ENCODE measurements around the gene SPPL3.

SPPL3 gene

DNA sequence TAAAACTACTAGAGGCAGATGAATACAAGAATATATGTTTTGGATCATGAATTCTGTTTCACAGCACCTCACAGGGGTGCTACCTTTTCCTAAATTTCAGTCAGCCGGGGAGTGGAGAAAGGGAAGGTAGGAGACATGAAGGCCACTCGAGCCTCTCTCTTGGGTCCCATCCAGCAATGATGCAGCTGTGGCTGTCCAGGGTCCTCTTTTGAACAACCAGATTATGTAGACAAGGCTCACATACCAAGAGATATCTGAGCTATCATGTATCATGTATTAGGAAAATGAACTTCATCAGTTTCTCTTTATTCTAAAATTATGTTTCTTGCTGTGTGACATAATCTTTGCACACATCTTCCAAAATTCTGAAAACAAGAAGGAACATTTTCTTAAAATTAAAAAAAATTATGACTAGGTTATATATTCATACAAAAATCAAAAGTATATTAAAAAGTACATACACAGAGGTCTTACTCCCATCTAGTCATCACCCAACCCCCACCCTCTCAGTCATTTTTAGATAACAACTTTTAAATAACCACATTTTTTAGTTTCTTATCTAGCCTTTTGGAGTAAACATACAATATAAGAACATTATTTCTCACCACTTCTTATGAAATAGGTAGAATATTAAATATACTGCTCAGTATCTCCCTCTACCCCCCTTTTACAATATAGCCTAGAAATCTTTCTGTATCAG is 89.8 kb downstream of the SPPL3 start:
- no peaks in the 10 kb centered on the region for H3K9me3 ChIP-seq (ENCODE audit: control insufficient read depth, insufficient read depth, low read length)
- H3K27ac ChIP-seq (ENCODE audit: low read depth, low read length), result no peak overlapping the region
- no peaks in the 10 kb centered on the region for H3K27me3 ChIP-seq (ENCODE audit: control insufficient read depth, low read length)
- no peak for TF ChIP-seq EZH2phosphoT487 (IDR thresholded peaks at IDR 0.05; ENCODE audit: borderline replicate concordance, low read length)
- TF ChIP-seq, protein P1, sequence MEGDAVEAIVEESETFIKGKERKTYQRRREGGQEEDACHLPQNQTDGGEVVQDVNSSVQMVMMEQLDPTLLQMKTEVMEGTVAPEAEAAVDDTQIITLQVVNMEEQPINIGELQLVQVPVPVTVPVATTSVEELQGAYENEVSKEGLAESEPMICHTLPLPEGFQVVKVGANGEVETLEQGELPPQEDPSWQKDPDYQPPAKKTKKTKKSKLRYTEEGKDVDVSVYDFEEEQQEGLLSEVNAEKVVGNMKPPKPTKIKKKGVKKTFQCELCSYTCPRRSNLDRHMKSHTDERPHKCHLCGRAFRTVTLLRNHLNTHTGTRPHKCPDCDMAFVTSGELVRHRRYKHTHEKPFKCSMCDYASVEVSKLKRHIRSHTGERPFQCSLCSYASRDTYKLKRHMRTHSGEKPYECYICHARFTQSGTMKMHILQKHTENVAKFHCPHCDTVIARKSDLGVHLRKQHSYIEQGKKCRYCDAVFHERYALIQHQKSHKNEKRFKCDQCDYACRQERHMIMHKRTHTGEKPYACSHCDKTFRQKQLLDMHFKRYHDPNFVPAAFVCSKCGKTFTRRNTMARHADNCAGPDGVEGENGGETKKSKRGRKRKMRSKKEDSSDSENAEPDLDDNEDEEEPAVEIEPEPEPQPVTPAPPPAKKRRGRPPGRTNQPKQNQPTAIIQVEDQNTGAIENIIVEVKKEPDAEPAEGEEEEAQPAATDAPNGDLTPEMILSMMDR (IDR thresholded peaks at IDR 0.05; ENCODE audit: low read depth, low read length, poor library complexity, severe bottlenecking), result no peak
- no peaks in the 10 kb centered on the region for H3K36me3 ChIP-seq (ENCODE audit: control insufficient read depth, low read length)
- H3K4me2 ChIP-seq (ENCODE audit: low read length), result no peak overlapping the region
- H3K4me1 ChIP-seq (ENCODE audit: control insufficient read depth, low read length), result no peaks in the 10 kb centered on the region; the same call in 1 of the 2 replicates
- H3K79me2 ChIP-seq (ENCODE audit: control insufficient read depth, low read length), result peaks cover 24% of the 10 kb centered on the region
- no peaks in the 10 kb centered on the region for H3K9me2 ChIP-seq (replicated peaks; ENCODE audit: control insufficient read depth, low read length)
- H4K20me1 ChIP-seq (ENCODE audit: control insufficient read depth, insufficient read depth, low read depth, low read length), result no peaks in the 10 kb centered on the region
- H3F3A ChIP-seq (ENCODE audit: control insufficient read depth, insufficient read depth), result peaks cover 2% of the 10 kb centered on the region; the same call in 1 of the 2 replicates
- H3K4me3 ChIP-seq (ENCODE audit: low read length), result no peak overlapping the region

DNA sequence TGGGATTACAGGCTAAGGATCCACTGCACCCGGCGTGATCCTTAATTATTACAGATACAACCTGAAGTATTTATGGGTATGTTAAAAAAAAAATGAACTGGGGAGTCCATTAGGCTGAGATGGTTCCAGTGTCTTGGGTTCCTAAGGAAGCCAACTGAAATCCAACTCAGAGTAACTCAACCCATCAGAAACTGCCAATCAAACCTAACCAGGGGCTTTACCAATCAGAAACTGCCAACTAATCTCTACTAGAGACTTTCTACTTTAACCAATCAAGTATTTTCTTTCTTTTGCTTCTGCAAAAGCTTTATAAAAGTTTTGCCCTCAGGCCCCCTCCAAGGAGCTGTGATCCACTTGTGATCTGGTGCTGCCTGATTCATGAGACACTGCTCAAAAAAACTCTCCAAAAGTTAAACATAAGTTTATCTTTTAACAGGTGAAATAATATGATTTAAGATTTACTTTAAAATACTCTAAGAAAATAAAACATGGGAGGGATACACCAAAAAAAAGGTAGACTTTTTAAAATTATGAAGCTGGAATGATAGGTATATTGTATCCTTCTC is 90.5 kb downstream of the SPPL3 start:
- Histone ChIP-seq H4K20me1 (ENCODE audit: control insufficient read depth, insufficient read depth, low read depth, low read length) (no peaks in the 10 kb centered on the region), H3K79me2 (ENCODE audit: control insufficient read depth, low read length) (peaks cover 18% of the 10 kb centered on the region), H3K9me3 (ENCODE audit: control insufficient read depth, insufficient read depth, low read length) (no peaks in the 10 kb centered on the region), H3K27ac (ENCODE audit: low read depth, low read length) (no peak overlapping the region), H3K4me2 (ENCODE audit: low read length) (no peak overlapping the region), H3K4me3 (ENCODE audit: low read length) (no peak overlapping the region), H3K36me3 (ENCODE audit: control insufficient read depth, low read length) (no peaks in the 10 kb centered on the region; the same call in 1 of the 2 replicates), H3K4me1 (ENCODE audit: control insufficient read depth, low read length) (no peaks in the 10 kb centered on the region; the same call in 1 of the 2 replicates), H3K27me3 (ENCODE audit: control insufficient read depth, low read length) (no peaks in the 10 kb centered on the region), H3F3A (ENCODE audit: control insufficient read depth, insufficient read depth) (peaks cover 4% of the 10 kb centered on the region; the same call in 1 of the 2 replicates), H3K9me2 (replicated peaks; ENCODE audit: control insufficient read depth, low read length) (no peaks in the 10 kb centered on the region)
- TF ChIP-seq, protein P1 (IDR thresholded peaks at IDR 0.05; ENCODE audit: low read depth, low read length, poor library complexity, severe bottlenecking), result no peak
- TF ChIP-seq EZH2phosphoT487 (IDR thresholded peaks at IDR 0.05; ENCODE audit: borderline replicate concordance, low read length), result no peak

DNA sequence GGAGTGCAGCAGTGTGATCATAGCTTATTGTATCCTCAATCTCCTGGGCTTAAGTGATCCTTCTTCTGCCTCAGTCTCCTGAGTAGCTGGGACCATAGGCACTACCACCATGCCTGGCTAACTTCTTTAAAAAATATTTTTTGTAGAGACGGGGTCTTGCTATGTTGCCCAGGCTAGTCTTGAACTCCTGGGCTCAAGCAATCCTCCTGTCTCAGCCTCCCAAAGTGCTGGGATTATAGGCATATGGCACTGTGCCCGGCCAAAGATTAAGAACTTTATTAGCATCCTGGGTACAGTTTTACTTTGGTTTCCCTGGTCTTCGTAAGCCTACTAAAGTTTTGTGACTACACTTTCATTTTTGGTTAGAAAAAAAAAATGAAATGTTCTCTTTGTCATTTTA is 94.1 kb downstream of the SPPL3 start:
- TF ChIP-seq EZH2phosphoT487 (IDR thresholded peaks at IDR 0.05; ENCODE audit: borderline replicate concordance, low read length), result no peak
- TF ChIP-seq, protein P1 (IDR thresholded peaks at IDR 0.05; ENCODE audit: low read depth, low read length, poor library complexity, severe bottlenecking), result no peak
- no peak overlapping the region for H3K4me2 ChIP-seq (ENCODE audit: low read length)
- no peaks in the 10 kb centered on the region for H3K79me2 ChIP-seq (ENCODE audit: control insufficient read depth, low read length)
- no peaks in the 10 kb centered on the region; the same call in 1 of the 2 replicates for H3K36me3 ChIP-seq (ENCODE audit: control insufficient read depth, low read length)
- H3K4me1 ChIP-seq (ENCODE audit: control insufficient read depth, low read length), result no peaks in the 10 kb centered on the region; the same call in 1 of the 2 replicates
- no peaks in the 10 kb centered on the region for H4K20me1 ChIP-seq (ENCODE audit: control insufficient read depth, insufficient read depth, low read depth, low read length)
- no peak overlapping the region for H3K4me3 ChIP-seq (ENCODE audit: low read length)
- no peaks in the 10 kb centered on the region for H3K27me3 ChIP-seq (ENCODE audit: control insufficient read depth, low read length)
- H3F3A ChIP-seq (ENCODE audit: control insufficient read depth, insufficient read depth), result peaks cover 6% of the 10 kb centered on the region; the same call in 1 of the 2 replicates
- H3K9me2 ChIP-seq (replicated peaks; ENCODE audit: control insufficient read depth, low read length), result no peaks in the 10 kb centered on the region
- no peaks in the 10 kb centered on the region for H3K9me3 ChIP-seq (ENCODE audit: control insufficient read depth, insufficient read depth, low read length)
- no peak overlapping the region for H3K27ac ChIP-seq (ENCODE audit: low read depth, low read length)
